Activated CD4-positive, alpha-beta T cell treated with anti-CD3 and anti-CD28 coated beads, Interleukin-2, Interleukin-4, amounts not matched to agents 100 ng/mL and 50 ng/mL, durations not matched to agents 16 hours and 8 hours (primary cell): ENCODE measurements around the gene ZCCHC7.
"Not testable (repeated sequence)": the region's sequence is repeated elsewhere in the genome, so short reads cannot be mapped to it uniquely, and the experiment has no call there.

ENCODE experiments used
- DNase-seq: peaks from one replicate; pipeline ENCODE4 v3.0.0-alpha.2; 2020; ENCODE audit warnings: low spot score

The ZCCHC7 gene

GRCh38 chr9:37378613-37379004 is 258.2 kb downstream of the ZCCHC7 start:
- no peak for DNase-seq

- DNase-seq: no peak
Observed at GRCh38 chr9:37379835-37380234, 259.5 kb downstream of the ZCCHC7 start.

GRCh38 chr9:37380570-37380969 is 260.2 kb downstream of the ZCCHC7 start:
- DNase-seq: no peak

GRCh38 chr9:37381094-37381741 is 260.8 kb downstream of the ZCCHC7 start:
- DNase-seq: no peak

- DNase-seq: no peak
Observed at GRCh38 chr9:37382161-37382981, 262.0 kb downstream of the ZCCHC7 start.

- DNase-seq: no peak
Observed at GRCh38 chr9:37382982-37383357, 262.6 kb downstream of the ZCCHC7 start.

- no peak for DNase-seq
Observed at GRCh38 chr9:37383393-37383792, 263.0 kb downstream of the ZCCHC7 start.

GRCh38 chr9:37383876-37384746 is 263.7 kb downstream of the ZCCHC7 start:
- DNase-seq: no peak

GRCh38 chr9:37385286-37385685 is 264.9 kb downstream of the ZCCHC7 start:
- DNase-seq: no peak

- no peak for DNase-seq
Observed at GRCh38 chr9:37386988-37387387, 266.6 kb downstream of the ZCCHC7 start.

- DNase-seq: peak; percentile 20
Observed at GRCh38 chr9:37390759-37391158, 270.4 kb downstream of the ZCCHC7 start.

GRCh38 chr9:37392272-37392671 is 271.9 kb downstream of the ZCCHC7 start:
- DNase-seq: no peak

GRCh38 chr9:37395229-37395628 is 274.9 kb downstream of the ZCCHC7 start:
- DNase-seq: no peak

GRCh38 chr9:37395663-37396062 is 275.3 kb downstream of the ZCCHC7 start:
- no peak for DNase-seq

- DNase-seq: not testable (repeated sequence)
Observed at GRCh38 chr9:37397948-37398347, 277.6 kb downstream of the ZCCHC7 start.

GRCh38 chr9:37398464-37399025 is 278.2 kb downstream of the ZCCHC7 start:
- no peak for DNase-seq

- DNase-seq: no peak
Observed at GRCh38 chr9:37399336-37399735, 279.0 kb downstream of the ZCCHC7 start.

- no peak for DNase-seq
Observed at GRCh38 chr9:37404590-37404989, 284.2 kb downstream of the ZCCHC7 start.

GRCh38 chr9:37405350-37405749 is 285.0 kb downstream of the ZCCHC7 start:
- DNase-seq: no peak

GRCh38 chr9:37405764-37406380 is 285.5 kb downstream of the ZCCHC7 start:
- no peak for DNase-seq

GRCh38 chr9:37406603-37407401 is 286.4 kb downstream of the ZCCHC7 start:
- DNase-seq: no peak
